ENCODE data around the gene KIAA0513. TPM values are rescaled to one million over a fixed set of nuclear protein-coding genes. Genes with fewer than 3 reads are reported as not detected.

KIAA0513 gene
- total RNA-seq, 1 experiment from 2014 or later: 8.7 TPM

- no peaks in the 10 kb centered on the region for H3K9me3 ChIP-seq (ENCODE audit: control insufficient read depth, insufficient read depth, low read depth, low read length)
- H3K4me3 ChIP-seq (ENCODE audit: low read depth in 2 of 2, low read length in 2 of 2): no peak overlapping the region
- no peaks in the 10 kb centered on the region for H3K27me3 ChIP-seq (ENCODE audit: control insufficient read depth, insufficient read depth, low read length)
- CTCF ChIA-PET: no interaction called here
- ATAC-seq: no peak
- BruUV-seq (replicated peaks): no TSS peak
- H3K27ac ChIP-seq (ENCODE audit: low read length): no peak overlapping the region
- POLR2A ChIA-PET: no interaction called here
- no peaks in the 10 kb centered on the region for H3K4me1 ChIP-seq (ENCODE audit: control insufficient read depth, insufficient read depth, low read length)
- H3K36me3 ChIP-seq (ENCODE audit: control insufficient read depth, insufficient read depth, low read length): no peaks in the 10 kb centered on the region
- no peak for DNase-seq (ENCODE audit: low read depth, low spot score)
- TF ChIP-seq TCF7L2 (IDR thresholded peaks at IDR 0.05; ENCODE audit: low read depth, low read length): no peak
- no peak for TF ChIP-seq CTCF (IDR thresholded peaks at IDR 0.05)
- in situ Hi-C loops (cut with HindIII; ENCODE audit: low pct_unique_long_range_greater_than_20kb, low sequenced_read_pairs) (no loop called here), intact Hi-C loops (cut with micrococcal nuclease; ENCODE audit: unreplicated experiment) (no loop called here)
Measured at GRCh38 chr16:85017151-85017550, 10.4 kb upstream of the KIAA0513 start.

- TF ChIP-seq CTCF (IDR thresholded peaks at IDR 0.05) (no peak), REST (IDR thresholded peaks at IDR 0.05; ENCODE audit: insufficient read depth in 1 of 2, low read depth in 2 of 2, low read length in 1 of 2) (no peak), TCF7L2 (IDR thresholded peaks at IDR 0.05; ENCODE audit: low read depth, low read length) (no peak), SIN3A (IDR thresholded peaks at IDR 0.05; ENCODE audit: borderline replicate concordance, insufficient read depth, low read depth, low read length) (no peak), POLR2AphosphoS5 (IDR thresholded peaks at IDR 0.05; ENCODE audit: low read depth, low read length) (no peak)
- CTCF ChIA-PET: no interaction called here
- Histone ChIP-seq H3K9me3 (ENCODE audit: control insufficient read depth, insufficient read depth, low read depth, low read length) (no peaks in the 10 kb centered on the region), H3K4me3 (ENCODE audit: low read depth in 2 of 2, low read length in 2 of 2) (no peak overlapping the region), H3K36me3 (ENCODE audit: control insufficient read depth, insufficient read depth, low read length) (no peaks in the 10 kb centered on the region), H3K4me1 (ENCODE audit: control insufficient read depth, insufficient read depth, low read length) (no peaks in the 10 kb centered on the region), H3K27me3 (ENCODE audit: control insufficient read depth, insufficient read depth, low read length) (no peaks in the 10 kb centered on the region), H3K27ac (ENCODE audit: low read length) (no peak overlapping the region)
- DNase-seq (ENCODE audit: low read depth, low spot score) (no peak), ATAC-seq (no peak)
- in situ Hi-C loops (cut with HindIII; ENCODE audit: low pct_unique_long_range_greater_than_20kb, low sequenced_read_pairs) (no loop called here), intact Hi-C loops (cut with micrococcal nuclease; ENCODE audit: unreplicated experiment) (no loop called here)
- no TSS peak for BruUV-seq (replicated peaks)
- POLR2A ChIA-PET: no interaction called here
Measured at GRCh38 chr16:85017633-85018032, 10.0 kb upstream of the KIAA0513 start.
